HCT116 (cell line): ENCODE results near the gene TEPSIN.

Experiments used
- CTCF ChIP-seq, 3 experiments: fragments of 200-600 bp in 1 of 3; sonication (generic) in 1 of 3; IDR thresholded peaks in 2 of 3; conservative IDR thresholded peaks in 1 of 3; 2 replicates each; pipeline ENCODE4 v1.5.1; 2012 to 2017; ENCODE audit warnings: low read depth in 2 of 3, low read length in 2 of 3, antibody characterized with exemption in 1 of 3, borderline replicate concordance in 1 of 3, control low read depth in 1 of 3, mild to moderate bottlenecking in 1 of 3, mixed read lengths in 1 of 3, mixed run types in 1 of 3, moderate library complexity in 1 of 3; ENCODE audit not compliant: insufficient read depth in 1 of 3
- EZH2 ChIP-seq: fragments of 200-600 bp; sonication (generic); IDR thresholded peaks from 2 replicates; pipeline ENCODE4 v1.6.1; 2017; ENCODE audit warnings: antibody characterized with exemption, mixed run types
- JUND ChIP-seq: IDR thresholded peaks from 2 replicates; pipeline ENCODE4 v1.6.1; 2012
- MAX ChIP-seq: IDR thresholded peaks from 2 replicates; pipeline ENCODE4 v1.6.1; 2012
- POLR2A ChIP-seq: IDR thresholded peaks from 2 replicates; pipeline ENCODE4 v1.7.0; 2011; ENCODE audit warnings: borderline replicate concordance; ENCODE audit not compliant: insufficient read depth, insufficient read length; ENCODE audit errors: extremely low read depth
- POLR2AphosphoS5 ChIP-seq: IDR thresholded peaks from 2 replicates; pipeline ENCODE4 v1.6.1; 2011; ENCODE audit warnings: mild to moderate bottlenecking, low read depth, low read length, moderate library complexity
- REST ChIP-seq: IDR thresholded peaks from 2 replicates; pipeline ENCODE4 v1.6.1; 2012; ENCODE audit warnings: low read depth
- SP1 ChIP-seq: IDR thresholded peaks from 2 replicates; pipeline ENCODE4 v1.6.1; 2012; ENCODE audit warnings: low read depth
- SRF ChIP-seq: IDR thresholded peaks from 2 replicates; pipeline ENCODE4 v1.6.1; 2012; ENCODE audit warnings: low read depth
- ZBTB33 ChIP-seq: IDR thresholded peaks from 2 replicates; pipeline ENCODE4 v1.6.1; 2011; ENCODE audit warnings: mild to moderate bottlenecking, low read length, moderate library complexity; ENCODE audit not compliant: insufficient replicate concordance; ENCODE audit errors: extremely low read depth

- TF ChIP-seq SP1 (no peak), CTCF (IDR thresholded peaks at IDR 0.05 in 2 of 3, conservative IDR thresholded peaks at IDR 0.05 in 1 of 3; ENCODE audit: borderline replicate concordance in 1 of 3, insufficient read depth in 1 of 3, low read depth in 2 of 3, low read length in 2 of 3) (no peak), SRF (no peak), MAX (no peak), ZBTB33 (no peak), POLR2AphosphoS5 (no peak), JUND (no peak), EZH2 (no peak), POLR2A (no peak), REST (no peak)
Measured at GRCh38 chr17:81248649-81249048, 9.8 kb upstream of the TEPSIN start.
